Neural cell (in vitro differentiated cells): ENCODE results near the gene ANKFY1.
"Not testable (repeated sequence)": the region's sequence is repeated elsewhere in the genome, so short reads cannot be mapped to it uniquely, and the experiment has no call there.

Source experiments
- CTCF ChIP-seq: fragments of 450-650 bp; IDR thresholded peaks from 2 replicates; pipeline ENCODE4 v1.5.1; 2014; ENCODE audit warnings: antibody characterized with exemption, mild to moderate bottlenecking, moderate library complexity; ENCODE audit not compliant: poor library complexity, severe bottlenecking
- EZH2 ChIP-seq: fragments of 200-600, 300-800 bp; shearing (Covaris generic), sonication (generic); IDR thresholded peaks from 2 replicates; pipeline ENCODE4 v1.6.1; 2014; ENCODE audit warnings: antibody characterized with exemption, low read length, borderline replicate concordance, mild to moderate bottlenecking; ENCODE audit not compliant: insufficient read depth, poor library complexity, severe bottlenecking
- SMC3 ChIP-seq: fragments of 450-650 bp; conservative IDR thresholded peaks from 2 replicates; pipeline ENCODE4 v1.6.1; 2014; ENCODE audit warnings: antibody characterized with exemption, mild to moderate bottlenecking, moderate library complexity; ENCODE audit not compliant: poor library complexity

DNA sequence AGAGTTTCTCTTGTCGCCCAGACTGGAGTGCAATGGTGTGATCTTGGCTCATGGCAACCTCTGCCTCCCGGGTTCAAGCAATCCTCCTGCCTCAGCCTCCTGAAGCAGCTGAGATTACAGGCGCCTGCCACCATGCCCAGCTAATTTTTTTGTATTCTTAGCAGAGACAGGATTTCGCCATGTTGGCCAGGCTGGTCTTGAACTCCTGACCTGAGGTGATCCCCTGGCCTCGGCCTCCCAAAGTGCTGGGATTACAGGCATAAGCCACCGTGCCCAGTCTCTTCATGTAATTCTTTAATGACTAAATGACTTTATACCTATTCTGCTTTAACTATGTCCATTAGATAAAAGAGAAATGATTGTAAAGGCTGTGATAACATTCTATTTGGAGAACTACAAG, 8.5 kb downstream of the ANKFY1 start:
- TF ChIP-seq CTCF, SMC3, EZH2: not testable (repeated sequence)
